ENCODE results near the gene IST1.
"Not testable (repeated sequence)": the region's sequence is repeated elsewhere in the genome, so short reads cannot be mapped to it uniquely, and the experiment has no call there.

IST1 gene

DNA sequence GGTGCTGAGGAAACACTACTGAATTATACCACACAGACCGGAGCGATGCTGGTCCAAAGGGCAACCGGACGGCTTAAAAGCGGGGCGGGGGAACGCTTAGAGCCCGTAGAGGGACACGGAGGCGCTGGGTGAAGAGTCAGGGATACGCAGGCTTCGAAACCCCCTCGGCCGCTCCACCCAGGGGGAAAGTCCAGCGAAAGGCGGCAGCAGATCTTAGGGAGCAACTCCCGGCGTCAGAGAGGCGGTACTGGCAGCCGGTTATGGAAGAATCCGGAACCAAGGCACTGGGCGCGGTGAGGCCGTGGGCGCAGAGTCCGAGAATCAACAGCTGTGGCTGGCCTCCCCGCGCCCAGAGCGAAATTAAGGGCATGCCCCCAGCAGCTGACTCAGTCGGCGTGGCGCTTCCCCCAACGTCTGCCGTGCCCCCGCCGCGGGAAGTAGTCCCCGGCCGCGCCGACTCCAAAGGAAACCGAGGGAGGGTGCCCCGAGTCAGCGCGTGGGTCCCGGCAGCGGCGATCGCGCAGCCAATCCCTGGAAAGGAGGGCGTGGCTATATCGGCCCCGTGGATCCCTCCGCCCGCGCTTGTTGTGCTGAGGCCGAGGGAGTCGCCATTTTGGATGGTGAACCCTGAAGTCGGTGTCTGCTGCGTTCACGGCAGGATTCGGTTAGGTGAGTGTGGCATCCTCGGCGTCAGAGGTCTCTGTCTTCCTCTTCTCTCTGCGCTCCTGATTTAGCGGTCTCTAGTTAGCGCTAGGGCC lies at the start of gene IST1:
Gene IST1 (plus strand): TSS at position 611 of the 758 bp plus-strand sequence. CDS start 20,110 bp downstream, outside the sequence.
- DNase-seq (ENCODE audit: low spot score), result peak; percentile 99

DNA sequence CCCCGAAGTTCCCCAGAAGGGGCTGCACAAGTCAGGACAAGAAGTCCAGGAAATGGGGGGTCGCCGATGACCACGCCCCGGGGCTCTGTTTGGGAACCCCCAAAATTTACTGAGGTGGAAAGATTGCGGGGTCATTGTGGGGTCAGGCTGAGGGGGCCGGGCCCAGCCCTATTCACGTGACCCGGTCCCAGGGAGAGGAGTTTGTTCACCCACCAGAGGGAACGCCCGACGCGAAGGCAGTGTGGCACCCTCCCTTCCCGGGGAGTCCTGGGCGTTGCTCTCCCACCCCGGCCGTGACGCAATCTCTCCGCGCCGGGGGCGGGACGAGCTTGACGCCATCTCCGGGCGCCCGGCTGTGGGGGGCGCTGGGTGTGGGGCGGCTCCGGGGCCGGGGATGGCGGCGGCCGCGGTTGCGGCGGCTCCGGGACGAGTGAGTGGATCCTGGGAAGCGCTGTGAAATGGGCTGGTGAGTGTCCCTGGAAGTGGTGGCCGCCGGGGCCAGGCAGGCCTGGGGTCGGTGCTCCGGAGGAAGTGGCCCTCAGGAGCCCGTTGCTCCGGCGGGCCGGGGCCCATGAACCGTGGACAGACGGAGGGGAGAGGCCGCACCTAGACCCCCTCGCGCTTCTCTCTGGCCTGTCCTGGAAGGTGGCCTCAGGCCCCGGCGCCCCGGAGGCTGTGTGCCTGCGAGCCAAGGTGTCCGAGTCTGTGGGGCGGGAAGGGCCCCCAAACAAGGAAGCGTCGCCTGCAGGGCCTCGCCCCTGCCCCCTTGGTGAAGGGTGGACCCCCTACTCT lies 49.5 kb upstream of the IST1 start, which contains the start of gene ATXN1L:
Gene ATXN1L (plus strand): TSS at position 338 of the 792 bp plus-strand sequence. CDS start 3,765 bp downstream, outside the sequence.
- DNase-seq (ENCODE audit: low spot score), result peak; percentile 99

- DNase-seq (ENCODE audit: low spot score), result peak; percentile 14
Measured at GRCh38 chr16:71846431-71846830, 48.9 kb upstream of the IST1 start.

DNA sequence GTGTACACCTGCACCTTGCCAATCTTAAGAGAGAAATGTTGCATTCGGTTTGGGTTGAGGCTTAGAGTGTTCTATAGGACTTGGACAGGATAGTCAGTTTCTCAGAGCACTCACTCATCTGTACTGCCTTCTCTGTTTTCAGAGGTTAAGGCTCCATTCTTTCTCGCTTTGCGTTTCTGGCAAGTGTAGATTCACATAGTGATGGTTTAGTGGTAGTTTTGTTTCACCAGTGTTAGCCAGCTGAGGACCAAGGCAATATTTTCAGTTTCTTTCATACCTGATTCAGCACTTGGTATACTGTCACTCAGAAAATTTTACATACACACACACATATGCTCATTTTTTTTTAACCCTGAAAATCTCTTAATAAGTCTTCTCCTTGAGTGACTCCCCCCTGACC lies 48.2 kb upstream of the IST1 start:
- no peak for DNase-seq (ENCODE audit: low spot score)

DNA sequence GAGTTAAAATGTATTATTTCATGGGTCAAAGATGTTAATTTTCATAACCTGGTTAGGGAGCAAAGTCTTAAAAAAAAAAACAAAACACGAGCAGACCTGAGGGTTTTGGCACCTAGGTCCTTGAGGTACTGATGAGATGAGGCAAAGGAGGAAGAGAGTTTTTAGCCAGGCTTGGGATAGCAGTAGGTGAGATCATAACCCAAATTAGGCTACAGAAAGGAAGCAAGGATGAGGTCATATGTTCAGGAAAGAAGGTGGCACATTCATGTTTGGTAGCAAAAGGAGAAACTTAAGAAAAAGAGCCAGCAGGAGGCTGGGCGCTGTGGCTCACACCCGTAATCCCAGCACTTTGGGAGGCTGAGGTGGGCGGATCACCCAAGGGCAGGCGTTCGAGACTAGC lies 46.7 kb upstream of the IST1 start:
- no peak for DNase-seq (ENCODE audit: low spot score)

DNA sequence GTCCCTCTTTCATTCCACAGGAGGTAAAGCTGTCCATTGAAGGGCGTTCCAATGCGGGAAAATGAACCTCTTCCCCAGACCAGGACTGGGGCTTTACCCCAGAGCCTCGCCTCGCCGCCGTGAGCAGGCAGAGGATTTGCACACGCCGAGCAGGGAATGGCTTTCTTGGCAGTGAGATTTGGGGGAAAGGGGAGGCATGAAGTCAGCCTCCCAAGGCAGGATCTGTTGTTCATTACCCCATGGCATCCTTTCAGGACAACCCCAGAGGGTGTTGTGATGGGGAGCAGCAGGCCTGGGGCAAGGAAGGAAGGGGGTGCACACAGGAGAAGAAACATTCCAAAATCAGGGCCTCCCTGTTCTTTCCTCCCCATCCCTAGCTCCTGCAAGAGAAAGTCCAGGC lies 43.6 kb upstream of the IST1 start:
- no peak for DNase-seq (ENCODE audit: low spot score)

DNA sequence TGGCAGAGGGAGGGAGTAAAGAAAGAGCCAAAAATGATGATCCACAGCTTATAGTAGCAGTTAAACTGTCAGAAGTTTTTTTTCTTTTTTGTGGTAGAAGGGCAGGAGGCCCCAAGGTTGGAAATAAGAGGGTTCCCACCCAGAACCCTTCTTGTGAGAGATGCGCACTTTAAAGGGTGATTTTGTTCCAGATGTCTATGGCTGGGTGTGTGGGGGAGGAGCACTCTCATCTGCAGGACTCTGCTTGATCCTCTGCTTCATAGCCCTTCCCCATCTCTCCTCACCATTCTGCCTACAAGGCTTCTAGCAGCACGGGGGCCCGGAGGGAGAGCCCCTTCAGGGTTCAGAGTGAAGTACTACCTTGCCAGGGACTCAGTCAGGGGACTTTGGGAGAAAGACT lies 43.2 kb upstream of the IST1 start:
- no peak for DNase-seq (ENCODE audit: low spot score)

DNA sequence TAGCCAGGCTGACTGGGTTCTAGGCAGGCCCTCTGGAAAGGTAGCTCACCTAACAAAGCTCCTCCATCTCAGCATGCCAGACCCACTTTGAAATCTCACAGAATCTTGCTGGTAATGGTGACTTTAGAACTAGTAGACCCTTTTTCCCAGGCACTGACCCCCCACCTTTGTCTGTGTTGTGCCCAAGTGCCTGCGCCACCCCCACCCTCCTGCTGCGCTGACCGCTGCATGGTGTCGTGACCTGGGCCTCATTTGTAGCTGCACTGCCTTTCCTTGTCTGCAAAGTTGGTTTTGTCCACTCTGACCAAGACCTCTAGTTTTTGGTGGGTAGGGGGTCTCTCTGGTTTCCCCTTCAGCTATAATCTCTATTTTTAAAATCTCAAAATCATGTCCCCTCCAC lies 42.8 kb upstream of the IST1 start:
- no peak for DNase-seq (ENCODE audit: low spot score)

DNA sequence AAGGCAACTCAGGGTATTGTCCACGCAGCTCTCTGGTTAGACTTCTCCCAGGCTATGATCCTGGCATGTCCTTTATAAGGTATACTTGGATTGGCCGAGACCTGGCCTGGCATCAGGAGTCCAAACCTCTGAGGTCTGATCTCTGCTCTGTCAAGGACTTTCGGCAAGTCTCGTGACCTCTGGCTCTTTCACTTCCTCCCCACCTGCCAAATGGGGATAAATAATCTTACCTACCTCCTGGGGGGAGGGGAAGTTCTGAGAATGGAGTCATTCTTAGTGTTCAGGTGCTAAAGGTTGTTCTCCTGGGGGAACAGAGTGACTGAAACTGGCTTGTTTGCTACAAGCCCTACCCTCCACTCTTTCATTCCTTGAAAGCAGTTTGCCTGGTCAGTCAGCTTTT lies 41.9 kb upstream of the IST1 start:
- DNase-seq (ENCODE audit: low spot score), result no peak

DNA sequence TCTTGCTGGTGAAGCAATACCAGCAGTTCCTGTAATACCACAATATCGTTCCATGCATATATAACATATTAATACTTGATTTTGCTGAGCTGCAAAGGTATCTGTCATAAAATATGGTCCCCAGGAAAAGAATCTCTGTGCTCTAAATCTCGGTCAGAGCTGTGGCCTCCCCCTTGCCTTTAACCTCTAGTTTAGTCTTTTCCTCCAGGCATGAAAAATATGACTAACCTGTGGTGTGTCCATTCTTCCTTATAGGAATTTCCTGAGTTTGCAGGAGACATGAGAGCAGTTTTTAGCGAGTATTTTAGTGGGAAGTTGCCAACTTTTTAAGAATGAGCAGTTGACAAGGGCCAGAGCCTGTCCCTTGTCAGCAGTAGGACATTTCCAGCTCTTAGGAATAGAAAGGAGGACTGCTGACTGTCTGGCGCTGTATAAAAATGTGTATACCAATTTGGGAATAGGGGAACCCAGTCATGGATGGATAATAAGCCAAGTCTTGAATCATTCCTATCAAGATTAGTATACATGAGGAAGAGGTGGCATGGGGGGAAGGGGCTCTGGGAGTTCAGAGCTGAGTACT lies 40.9 kb upstream of the IST1 start:
- DNase-seq (ENCODE audit: low spot score), result no peak

DNA sequence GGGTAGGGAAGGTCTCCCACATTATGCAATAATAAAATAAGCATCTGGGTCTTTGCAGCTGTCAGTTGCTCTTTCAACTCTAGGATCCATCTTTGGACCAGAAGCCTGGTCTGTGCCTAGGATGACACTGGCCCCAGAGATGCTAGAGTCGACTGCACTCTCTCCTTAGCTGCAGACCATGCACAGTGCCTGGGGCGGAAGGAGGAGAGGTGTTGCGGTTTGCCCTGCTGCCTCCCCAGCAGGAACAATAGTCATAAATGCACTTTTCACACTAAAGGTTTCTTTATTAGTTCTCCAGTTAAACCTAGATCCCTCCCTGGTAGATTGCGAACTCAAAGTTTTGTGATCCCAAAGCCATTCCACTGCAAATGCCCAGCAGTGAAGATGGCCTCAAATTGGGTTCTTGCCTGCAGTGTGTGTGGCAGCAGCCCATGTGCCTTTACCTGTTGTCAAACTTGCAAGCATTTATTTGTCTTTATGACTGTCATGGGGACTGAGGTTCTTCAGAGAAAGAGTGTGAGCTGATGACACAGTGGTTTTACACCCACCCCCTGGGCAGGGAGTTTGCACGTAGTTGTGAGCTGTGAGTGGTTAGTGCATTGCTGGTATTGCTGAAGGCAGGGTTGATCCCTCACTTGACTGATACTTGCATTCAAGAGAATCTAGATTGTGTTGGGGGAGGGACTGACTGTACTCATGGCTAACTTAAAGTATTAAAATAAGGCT lies 39.2 kb upstream of the IST1 start:
- no peak for DNase-seq (ENCODE audit: low spot score)

DNA sequence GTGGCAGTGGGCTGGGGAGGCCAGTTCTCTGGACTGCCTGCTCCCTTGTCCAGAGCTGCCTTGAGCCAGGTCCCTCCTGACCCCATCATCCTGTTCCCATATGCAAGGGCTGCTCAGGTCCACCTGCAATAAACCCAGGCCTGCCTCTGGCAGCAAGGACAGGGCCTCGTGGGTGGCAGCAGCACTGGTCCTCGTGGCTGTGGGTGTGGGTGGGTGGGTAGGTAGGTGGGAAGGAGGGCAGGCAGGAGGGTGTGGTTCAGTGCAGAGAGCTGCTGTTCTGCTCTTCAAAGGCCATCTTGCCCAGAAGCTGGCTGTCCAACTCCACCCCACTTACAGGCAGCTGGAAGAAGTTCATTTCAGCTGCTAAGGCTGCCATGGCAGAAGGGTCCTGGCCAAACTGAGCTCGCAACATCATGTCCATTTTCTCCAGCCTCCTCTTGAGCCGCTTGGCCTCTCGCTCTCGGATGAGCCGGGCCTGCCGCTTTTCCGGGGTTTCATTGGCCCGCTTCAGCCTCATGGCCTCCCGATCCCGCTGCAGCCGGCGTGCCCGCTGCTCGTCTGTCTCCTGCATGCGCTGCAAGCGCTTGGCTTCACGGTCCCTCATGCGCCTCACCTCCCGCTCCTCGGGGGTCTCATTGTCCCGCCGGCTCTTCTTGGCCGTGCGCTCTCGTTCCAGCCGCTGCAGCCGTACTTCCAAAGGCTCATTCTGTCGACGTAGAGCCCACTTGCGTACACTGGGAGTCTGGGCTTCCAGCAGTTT lies 35.4 kb upstream of the IST1 start:
- DNase-seq (ENCODE audit: low spot score), result no peak

- DNase-seq (ENCODE audit: low spot score), result no peak
Measured at GRCh38 chr16:71863995-71864394, 31.3 kb upstream of the IST1 start.

DNA sequence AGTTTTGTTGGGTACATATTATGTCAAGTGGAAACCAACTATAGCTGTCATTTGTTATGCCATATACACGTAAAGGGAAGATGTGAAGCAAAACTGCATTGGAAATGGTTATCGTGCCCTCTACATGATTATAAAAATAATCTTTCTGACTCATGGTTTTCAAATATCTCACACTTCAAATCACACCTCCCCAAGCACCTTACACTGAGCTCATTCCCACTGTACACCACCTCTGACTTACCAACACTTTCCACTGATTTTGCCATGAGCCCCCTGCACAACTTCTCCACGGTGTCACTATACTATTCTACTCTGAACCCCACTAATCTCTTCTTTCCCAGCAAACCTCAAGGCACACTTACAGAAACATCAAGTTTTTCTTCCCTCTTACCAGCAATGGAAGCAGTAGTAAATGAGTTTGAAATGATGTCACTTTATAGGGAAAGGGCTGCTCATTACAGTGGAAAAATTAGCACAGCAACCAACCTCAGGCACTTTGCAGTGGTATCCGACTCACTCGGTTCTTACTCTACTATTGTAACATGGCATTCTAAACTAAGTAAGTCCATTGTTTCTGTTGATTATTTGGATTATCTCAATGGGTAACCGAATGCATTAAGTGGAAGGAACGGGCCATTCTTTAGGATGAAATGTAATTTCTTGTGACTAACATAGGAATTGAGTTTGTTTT lies 30.0 kb upstream of the IST1 start:
- DNase-seq (ENCODE audit: low spot score), result no peak

- not testable (repeated sequence) for DNase-seq (ENCODE audit: low spot score)
Measured at GRCh38 chr16:71867175-71867574, 28.2 kb upstream of the IST1 start.

DNA sequence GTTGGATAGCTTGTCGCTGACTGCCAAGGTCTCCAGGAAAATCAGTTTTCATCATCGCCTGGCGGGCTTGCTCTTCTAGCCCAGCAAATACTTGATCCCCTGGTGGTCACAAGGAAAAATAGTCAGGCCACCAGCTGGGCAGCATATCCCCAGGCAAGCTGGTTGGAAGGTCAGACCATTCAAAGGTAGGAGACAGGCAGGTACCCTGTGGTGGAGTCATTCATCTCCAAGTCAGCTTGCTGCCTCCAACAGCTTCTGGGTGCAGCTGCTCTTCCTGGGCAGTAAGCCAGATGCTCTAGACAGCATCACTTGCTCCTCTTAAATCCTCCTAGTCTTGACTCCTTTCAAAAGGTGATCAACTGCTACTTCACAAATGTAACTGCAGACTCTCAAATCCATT lies 27.4 kb upstream of the IST1 start:
- DNase-seq (ENCODE audit: low spot score), result no peak

DNA sequence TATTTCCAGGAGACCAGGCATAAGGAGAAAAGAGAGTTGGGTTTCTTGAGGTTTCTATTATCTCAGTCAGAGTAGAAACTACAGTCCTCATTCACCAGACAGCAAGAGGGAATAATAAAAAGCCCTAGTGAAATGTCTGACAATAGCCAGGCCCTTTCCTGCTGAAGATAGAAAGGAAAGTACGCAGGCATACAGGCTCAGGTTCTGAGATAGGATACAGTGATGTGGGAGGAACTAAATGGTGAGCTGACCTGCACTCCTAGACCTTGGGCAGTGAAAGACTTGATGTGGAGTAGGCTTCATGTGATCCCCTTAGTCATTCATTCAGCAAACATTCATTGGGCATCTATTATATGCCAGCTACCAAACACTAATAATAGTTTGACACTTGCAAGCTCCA lies 26.2 kb upstream of the IST1 start:
- no peak for DNase-seq (ENCODE audit: low spot score)

DNA sequence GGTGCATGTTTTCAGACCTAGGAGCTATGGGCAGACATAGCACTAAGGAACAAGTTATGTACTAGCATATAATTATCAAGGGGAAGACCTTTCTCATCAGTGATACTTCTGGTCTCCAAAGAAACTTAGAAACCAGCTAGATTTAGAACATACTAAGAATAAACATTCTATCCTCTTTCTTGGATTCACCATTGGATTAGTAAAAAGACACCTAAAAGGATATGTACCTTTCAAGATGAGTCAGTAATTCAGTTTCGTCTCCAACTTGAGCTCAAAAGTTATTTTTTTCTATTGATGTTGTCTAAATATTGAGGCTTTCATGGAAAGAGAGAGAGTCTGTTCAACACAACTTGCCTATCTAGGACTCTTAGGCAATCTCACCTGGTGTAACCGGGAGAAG lies 24.5 kb upstream of the IST1 start:
- DNase-seq (ENCODE audit: low spot score), result no peak

DNA sequence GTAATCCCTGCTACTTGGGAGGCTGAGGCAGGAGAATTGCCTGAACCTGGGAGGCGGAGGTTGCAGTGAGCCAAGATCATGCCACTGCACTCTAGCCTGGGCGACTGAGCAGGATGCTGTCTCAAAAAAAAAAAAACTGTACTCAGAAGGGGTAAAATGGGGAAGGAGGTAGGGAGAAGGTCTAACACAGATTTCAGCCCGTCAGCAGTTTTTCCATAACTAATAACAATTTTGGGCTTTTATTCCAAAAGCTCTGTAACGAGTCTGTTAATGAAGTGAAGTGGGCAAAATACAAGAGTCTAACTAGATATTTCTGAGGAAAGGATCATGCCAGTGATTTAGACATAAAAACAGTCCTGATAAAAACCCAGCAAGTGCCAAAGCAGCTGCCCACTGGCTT lies 22.1 kb upstream of the IST1 start:
- DNase-seq (ENCODE audit: low spot score), result no peak

DNA sequence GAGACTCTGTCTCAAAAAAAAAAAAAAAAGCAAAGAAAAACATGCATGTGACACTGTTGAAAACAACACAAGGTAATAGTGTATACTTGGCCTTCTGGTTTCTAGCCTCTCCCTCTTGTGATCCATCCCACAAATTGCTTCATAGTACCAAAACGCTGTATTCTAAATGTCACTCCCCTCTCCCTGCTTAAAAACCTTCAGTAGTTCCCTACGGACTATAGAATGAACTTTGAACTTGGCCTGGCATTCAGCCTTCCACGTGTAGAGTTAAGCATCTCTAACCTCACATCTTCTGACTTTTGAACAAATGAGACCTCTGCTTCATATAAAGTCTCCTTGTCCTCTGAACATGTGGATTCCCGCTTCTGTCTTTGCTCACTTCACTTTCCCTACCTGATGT lies 16.4 kb upstream of the IST1 start:
- no peak for DNase-seq (ENCODE audit: low spot score)

DNA sequence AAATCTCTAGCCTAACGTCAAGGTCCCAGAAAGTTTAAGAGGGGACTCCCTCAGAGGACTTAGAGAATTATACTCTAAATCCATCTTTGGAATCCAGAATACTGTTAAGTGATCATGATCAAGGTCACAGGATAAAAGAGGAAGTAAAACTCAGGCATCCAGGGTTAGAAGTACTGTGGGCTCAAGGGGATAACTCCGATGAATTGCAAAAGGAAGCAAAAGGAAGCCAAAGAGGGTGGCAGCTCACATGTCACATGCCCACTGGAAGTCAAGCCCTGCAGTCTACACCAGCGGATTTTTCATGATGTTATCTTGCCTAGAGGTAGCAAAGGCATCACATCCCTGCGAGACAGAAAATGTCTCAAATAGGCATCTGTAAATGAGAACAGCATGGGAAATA lies 15.2 kb upstream of the IST1 start:
- DNase-seq (ENCODE audit: low spot score), result no peak

Measured in AG08395 (cell line).